Activated CD4-positive, alpha-beta T cell treated with anti-CD3 and anti-CD28 coated beads for 1 hour (primary cell): Measurements from ENCODE around the gene AKNA.
"Not testable (repeated sequence)": the region's sequence is repeated elsewhere in the genome, so short reads cannot be mapped to it uniquely, and the experiment has no call there.

Experiments used
- DNase-seq: peaks from one replicate; pipeline ENCODE4 v3.0.0-alpha.2; 2020

AKNA gene

DNA sequence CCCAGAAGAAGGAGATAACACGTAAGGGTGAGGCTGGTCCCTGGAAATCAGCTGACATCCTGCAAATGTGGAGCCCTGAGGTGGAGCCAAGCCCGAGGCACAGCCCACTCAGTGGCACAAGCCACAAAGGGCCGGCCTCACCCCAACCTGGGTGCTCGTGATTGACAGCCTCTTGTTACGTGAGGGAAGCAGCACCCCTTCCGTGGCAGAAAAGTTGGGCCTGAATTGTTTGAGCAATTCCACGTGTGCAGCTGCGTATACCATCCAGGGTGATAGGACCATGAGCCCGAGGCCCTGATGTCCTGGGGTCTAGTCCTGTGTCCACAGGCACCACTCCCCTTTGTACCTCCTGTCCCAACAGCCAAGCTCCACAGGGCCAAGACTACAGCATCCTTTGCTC, 53.3 kb downstream of the AKNA start:
- no peak for DNase-seq

- not testable (repeated sequence) for DNase-seq
These were observed 54.1 kb downstream of the AKNA start for GRCh38 chr9:114333718-114334117.

DNA sequence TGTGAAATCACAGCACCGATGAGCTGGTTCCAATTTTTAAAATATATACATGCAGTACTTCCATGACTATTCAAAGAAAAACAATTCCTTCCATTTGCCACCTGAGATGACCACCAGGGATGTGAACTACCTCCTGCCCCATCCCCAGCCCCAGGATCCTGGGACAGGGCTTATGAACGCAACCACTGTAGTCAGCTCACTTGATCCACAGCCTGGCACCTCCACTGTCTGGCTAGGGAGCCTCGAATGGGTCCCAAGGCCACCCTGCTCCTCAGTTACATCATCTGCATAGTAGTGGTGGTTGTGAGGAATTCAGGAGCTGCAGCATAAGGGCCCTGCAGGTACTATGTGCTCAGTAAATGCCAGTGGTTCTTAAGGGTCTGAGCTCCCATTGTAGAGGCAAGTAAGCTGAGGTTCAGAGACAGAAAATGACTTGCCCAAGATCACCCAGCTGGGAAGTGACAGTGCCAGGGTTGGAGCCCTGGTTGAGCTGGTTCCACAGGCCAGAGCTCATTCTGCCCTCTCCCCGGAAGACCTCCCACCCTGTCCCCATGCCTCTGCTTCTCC, 55.2 kb downstream of the AKNA start:
- not testable (repeated sequence) for DNase-seq

DNA sequence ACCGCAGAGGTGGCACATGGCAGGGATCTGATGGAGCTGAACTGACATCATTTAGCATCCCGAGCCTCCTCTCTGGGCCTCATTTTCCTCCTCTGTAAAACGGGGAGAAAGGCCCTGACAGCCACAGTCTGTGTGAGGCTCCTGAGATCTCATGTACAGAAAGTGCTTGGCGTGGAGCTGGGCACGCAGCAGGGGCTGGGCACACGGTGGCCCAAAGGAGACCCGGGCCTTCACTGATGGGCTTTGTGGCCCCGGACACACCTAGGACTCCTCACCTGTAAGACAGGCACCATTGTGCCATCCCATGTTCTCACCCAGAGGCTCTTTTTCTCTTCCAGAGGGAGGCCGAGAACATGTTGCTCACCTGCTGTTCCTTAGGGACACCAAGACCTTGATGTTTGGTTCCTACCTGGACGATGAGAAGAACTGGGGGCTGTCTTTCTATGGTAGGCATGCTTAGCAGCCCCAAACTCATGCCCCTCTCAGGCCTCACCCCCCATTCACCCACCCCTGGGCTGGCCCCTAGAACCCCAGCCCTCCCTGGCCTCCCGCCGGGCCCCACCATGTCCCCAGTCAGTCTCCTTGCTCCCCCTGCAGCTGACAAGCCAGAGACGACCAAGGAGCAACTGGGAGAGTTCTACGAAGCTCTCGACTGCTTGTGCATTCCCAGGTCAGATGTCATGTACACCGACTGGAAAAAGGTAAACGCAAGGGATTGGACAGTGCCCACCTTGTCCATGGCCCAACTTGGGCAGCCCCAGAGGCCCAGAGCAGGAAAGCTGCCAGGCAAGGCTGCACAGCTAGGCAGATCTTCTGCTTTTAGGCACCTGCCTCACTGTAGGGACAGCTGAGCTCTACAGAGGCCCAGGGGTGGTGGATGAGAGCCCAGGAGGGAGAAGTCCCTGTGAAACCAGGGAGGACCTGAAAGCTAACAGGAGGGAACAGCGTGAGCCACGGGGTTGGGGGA, 56.3 kb downstream of the AKNA start:
- DNase-seq: not testable (repeated sequence)

DNA sequence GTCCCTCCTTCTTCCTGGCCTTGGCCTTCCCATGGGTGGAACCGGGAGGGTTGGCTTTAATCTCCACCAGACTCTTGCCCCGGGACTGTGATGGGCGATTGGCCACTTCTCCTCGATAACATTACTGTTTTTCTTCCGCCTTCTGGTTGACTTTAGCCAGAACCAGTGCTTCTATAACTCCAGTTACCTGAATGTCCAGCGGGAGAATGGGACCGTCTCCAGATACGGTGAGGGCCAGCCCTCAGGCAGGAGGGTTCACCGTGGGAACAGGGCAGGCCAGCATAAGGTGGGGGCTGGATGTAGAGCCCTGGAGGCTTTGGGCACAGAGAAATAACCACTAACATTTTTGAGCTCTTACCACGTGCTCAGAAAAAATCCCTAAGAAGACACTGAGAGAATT, 57.1 kb downstream of the AKNA start:
- no peak for DNase-seq

GRCh38 chr9:114329625-114330022, 58.2 kb downstream of the AKNA start, which contains the start of gene ORM2:
Gene ORM2, plus strand, starts transcription at chr9:114329869. Its CDS starts 36 bp downstream, at chr9:114329905.
- DNase-seq: not testable (repeated sequence)

- DNase-seq: not testable (repeated sequence)
These were observed 58.7 kb downstream of the AKNA start for GRCh38 chr9:114328937-114329624.

DNA sequence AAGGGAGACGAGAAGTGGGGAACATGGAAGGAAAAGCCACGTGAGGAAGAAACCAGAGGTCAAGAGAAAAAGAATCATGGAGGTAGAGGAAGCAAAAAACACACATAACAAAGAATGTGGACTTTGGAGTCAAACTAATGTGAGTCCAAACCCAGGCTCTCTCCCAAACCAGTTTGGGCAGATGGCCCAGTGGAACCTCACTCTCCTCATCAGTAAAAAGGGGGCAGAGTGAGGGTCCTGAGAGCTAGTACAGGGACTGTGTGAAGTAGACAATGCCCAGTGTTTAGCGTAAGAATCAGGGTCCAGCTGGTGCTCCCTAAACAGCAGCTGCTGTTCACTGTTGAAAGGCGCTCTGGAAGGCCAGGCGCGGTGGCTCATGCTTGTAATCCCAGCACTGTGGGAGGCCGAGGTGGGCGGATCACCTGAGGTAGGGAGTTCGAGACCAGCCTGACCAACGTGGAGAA, 59.4 kb downstream of the AKNA start:
- DNase-seq: not testable (repeated sequence)

GRCh38 chr9:114327749-114328148, 60.0 kb downstream of the AKNA start:
- no peak for DNase-seq

DNA sequence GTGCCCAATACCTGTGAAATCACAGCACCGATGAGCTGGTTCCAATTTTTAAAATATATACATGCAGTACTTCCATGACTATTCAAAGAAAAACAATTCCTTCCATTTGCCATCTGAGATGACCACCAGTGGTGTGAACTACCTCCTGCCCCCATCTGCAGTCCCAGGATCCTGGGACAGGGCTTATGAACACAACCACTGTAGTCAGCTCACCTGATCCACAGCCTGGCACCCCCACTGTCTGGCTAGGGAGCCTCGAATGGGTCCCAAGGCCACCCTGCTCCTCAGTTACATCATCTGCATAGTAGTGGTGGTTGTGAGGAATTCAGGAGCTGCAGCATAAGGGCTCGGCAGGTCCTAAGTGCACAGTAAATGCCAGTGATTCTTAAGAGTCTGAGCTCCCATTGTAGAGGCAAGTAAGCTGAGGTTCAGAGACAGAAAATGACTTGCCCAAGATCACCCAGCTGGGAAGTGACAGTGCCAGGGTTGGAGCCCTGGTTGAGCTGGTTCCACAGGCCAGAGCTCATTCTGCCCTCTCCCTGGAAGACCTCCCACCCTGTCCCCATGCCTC, 62.0 kb downstream of the AKNA start:
- DNase-seq: not testable (repeated sequence)

- DNase-seq: not testable (repeated sequence)
These were observed 62.8 kb downstream of the AKNA start for GRCh38 chr9:114324965-114325364.

- DNase-seq: no peak
These were observed 63.3 kb downstream of the AKNA start for GRCh38 chr9:114324492-114324891.

- not testable (repeated sequence) for DNase-seq
These were observed 63.9 kb downstream of the AKNA start for GRCh38 chr9:114323849-114324248.

DNA sequence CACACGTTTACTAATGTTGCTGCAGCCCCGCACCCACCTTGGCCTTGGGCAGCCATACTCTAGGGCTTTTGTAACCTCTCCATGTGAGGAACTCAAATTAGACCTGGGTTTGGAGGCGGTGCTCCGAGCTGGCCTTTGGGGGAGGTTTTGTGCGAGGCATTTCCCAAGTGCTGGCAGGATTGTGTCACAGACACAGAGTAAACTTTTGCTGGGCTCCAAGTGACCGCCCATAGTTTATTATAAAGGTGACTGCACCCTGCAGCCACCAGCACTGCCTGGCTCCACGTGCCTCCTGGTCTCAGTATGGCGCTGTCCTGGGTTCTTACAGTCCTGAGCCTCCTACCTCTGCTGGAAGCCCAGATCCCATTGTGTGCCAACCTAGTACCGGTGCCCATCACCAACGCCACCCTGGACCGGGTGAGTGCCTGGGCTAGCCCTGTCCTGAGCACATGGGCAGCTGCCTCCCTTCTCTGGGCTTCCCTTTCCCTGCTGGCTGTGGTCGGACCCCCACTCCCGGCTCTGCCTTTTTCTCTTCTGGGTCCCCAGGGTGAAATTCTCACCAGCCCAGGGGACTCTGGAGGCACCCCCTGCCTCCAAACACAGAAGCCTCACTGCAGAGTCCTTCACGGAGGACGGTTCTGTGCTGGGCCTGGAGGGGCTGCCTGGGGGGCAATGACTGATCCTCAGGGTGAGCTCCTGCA, 64.8 kb downstream of the AKNA start, which contains the start of gene ORM1:
Gene ORM1 (plus strand): TSS at position 268 of the 701 bp plus-strand sequence. CDS start 36 bp downstream, at position 304.
- not testable (repeated sequence) for DNase-seq

DNA sequence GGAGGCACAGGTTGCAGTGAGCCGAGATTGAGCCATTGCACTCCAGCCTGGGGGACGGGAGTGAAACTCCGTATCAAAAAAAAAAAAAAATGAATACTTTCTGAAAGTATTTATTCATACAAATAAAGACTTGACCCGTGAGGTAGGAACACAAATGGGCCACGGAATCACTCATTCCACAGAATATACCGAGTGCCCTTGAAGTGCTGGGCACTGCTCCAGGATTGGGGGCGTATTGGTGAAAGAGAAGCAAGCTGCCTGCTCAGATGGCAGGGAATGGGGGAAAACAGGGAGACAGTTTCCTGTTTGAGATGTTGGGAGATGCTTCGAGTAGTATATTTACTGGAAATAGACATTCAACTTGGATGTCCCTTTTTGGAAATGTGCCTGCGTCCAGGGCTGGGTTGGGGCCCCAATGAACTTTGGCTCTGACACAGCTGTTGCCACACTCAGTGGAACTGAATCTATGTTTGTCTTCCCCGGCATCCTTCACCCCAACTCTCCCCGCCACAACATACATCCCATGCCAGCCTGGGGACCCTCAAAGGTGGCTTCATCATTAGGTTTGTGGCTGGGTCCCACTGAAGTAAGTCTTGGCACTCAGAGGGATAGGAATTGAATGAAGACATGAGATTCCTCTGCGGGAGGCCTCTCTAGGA, 65.5 kb downstream of the AKNA start:
- DNase-seq: not testable (repeated sequence)

DNA sequence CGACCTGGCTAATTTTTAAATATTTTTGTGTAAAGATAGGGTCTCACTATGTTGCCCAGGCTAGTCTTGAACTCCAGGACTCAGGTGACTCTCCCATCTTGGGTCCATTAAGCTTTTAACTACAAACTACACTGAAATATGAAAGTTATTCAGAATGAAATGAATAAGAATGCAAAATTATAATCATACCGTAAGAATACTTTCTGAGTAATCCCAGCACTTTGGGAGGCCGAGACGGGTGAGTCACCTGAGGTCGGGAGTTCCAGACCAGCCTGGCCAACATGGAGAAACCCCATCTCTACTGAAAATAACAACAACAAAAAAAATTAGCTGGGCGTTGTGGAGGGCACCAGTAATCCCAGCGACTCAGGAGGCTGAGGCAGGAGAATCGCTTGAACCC, 66.0 kb downstream of the AKNA start:
- no peak for DNase-seq

DNA sequence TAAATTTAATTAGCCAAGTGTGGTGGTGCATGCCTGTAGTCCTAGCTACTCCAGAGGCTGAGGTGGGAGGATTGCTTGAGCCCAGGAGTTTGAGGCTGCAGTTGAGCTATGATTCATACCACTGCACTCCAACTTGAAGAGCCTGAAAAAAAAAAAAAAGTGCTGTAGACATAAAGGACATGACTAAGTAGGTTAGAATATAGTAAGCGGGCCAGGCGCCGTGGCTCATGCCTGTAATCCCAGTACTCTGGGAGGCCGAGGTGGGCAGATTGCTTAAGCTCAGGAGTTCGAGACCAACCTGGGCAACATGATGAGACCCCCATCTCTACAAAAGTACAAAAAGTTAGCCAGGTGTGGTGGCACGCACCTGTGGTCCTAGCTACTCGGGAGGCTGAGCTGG, 67.1 kb downstream of the AKNA start:
- DNase-seq: not testable (repeated sequence)

GRCh38 chr9:114319147-114319546, 68.6 kb downstream of the AKNA start:
- no peak for DNase-seq

DNA sequence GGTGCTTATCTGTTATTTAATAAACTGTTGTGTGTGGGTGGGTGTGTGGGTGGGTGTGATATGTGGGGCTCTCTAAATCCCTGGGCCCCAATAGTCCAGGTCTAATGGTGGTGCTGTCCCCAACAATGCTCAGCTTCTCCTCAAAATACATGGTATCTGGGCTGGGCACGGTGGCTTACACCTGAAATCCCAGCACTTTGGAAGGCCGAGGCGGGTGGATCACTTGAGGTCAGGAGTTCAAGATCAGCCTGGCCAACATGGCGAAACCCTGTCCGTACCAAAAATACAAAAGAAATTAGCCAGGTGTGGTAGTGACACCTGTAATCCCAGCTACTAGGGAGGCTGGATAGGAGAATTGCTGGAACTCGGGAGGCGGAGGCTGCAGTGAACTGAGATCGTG, 69.4 kb downstream of the AKNA start:
- DNase-seq: no peak

- DNase-seq: no peak
These were observed 70.0 kb downstream of the AKNA start for GRCh38 chr9:114317665-114318357.
